GM13977 (cell line): ENCODE results near the gene FKBP6.
"Not testable (repeated sequence)": the region's sequence is repeated elsewhere in the genome, so short reads cannot be mapped to it uniquely, and the experiment has no call there.

Experiments
- DNase-seq: peaks from one replicate; pipeline ENCODE4 v3.0.0; 2012; ENCODE audit warnings: low spot score
- in situ Hi-C: fragments of 300-500 bp; cut with MboI; formaldehyde crosslinking; loops from one replicate; pipeline ENCODE4 v1.12.0; 2022; ENCODE audit warnings: low sequenced_read_pairs, low pct_unique_long_range_greater_than_20kb, mixed read lengths, inconsistent platforms; ENCODE audit not compliant: unreplicated experiment
- TF ChIP-seq, protein P1 (sequence below): IDR thresholded peaks from 2 replicates; pipeline ENCODE4 v1.5.1; 2012; ENCODE audit warnings: mild to moderate bottlenecking, control low read depth; ENCODE audit not compliant: insufficient read depth; ENCODE audit errors: extremely low read depth, missing control alignments

Gene FKBP6

GRCh38 chr7:73364006-73364728 lies 36.2 kb downstream of the FKBP6 start:
- no peak for DNase-seq
- TF ChIP-seq, protein P1, sequence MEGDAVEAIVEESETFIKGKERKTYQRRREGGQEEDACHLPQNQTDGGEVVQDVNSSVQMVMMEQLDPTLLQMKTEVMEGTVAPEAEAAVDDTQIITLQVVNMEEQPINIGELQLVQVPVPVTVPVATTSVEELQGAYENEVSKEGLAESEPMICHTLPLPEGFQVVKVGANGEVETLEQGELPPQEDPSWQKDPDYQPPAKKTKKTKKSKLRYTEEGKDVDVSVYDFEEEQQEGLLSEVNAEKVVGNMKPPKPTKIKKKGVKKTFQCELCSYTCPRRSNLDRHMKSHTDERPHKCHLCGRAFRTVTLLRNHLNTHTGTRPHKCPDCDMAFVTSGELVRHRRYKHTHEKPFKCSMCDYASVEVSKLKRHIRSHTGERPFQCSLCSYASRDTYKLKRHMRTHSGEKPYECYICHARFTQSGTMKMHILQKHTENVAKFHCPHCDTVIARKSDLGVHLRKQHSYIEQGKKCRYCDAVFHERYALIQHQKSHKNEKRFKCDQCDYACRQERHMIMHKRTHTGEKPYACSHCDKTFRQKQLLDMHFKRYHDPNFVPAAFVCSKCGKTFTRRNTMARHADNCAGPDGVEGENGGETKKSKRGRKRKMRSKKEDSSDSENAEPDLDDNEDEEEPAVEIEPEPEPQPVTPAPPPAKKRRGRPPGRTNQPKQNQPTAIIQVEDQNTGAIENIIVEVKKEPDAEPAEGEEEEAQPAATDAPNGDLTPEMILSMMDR: no peak
- in situ Hi-C loops: no loop called here

DNA sequence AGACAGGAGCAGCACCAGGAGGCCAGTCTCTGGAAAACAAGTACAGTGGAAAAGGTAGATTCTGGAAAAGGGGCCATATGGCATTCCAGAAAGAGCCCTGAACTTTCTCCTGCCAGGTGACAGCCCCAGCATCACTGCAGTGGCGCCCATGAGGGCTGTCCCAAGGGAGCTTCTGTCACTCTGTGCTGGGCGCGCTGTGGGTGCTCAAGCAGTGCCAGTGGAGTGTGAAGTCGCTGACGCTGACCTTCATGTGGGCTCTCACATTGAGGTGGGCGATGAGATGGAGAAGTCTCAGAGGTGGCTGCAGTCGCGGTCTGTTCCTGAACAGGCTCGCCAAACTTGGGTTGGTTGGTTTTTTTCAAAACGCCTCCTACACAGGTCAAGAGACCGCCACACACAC lies 38.2 kb downstream of the FKBP6 start:
- in situ Hi-C loops: no loop called here
- DNase-seq: no peak
- TF ChIP-seq, protein P1: no peak

GRCh38 chr7:73366990-73367389 lies 39.0 kb downstream of the FKBP6 start:
- in situ Hi-C loops: no loop called here
- DNase-seq: no peak
- TF ChIP-seq, protein P1: no peak

- DNase-seq: no peak
- TF ChIP-seq, protein P1: no peak
- in situ Hi-C loops: no loop called here
These were observed 41.0 kb downstream of the FKBP6 start for GRCh38 chr7:73369009-73369408.

DNA sequence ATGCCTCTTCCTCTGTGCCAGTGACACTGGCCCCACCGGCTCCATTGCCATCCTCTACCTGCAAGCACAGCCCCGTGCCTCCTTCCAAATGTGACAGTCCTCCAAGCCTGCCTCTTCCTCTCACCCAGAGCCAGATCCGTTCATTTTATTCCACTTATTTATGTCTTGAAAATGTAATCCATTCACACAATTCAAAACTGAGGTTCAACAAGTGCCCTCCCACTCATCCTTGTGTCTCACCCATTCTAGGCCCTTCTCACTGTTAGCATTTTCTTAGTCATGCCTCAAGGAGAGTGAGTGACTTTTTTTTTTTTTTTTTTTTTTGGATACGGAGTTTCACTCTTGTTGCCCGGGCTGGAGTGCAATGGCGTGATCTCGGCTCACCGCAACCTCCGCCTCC lies 41.7 kb downstream of the FKBP6 start:
- in situ Hi-C loops: no loop called here
- TF ChIP-seq, protein P1: no peak
- no peak for DNase-seq

GRCh38 chr7:73373741-73374140 lies 45.8 kb downstream of the FKBP6 start:
- DNase-seq: no peak
- TF ChIP-seq, protein P1: no peak
- in situ Hi-C loops: no loop called here

GRCh38 chr7:73376262-73376661 lies 48.3 kb downstream of the FKBP6 start:
- in situ Hi-C loops, DNase-seq: not testable (repeated sequence)
